B cell (primary cell): ENCODE data around the gene HSF4.

Source experiments
- EZH2 ChIP-seq: IDR thresholded peaks from 2 replicates; pipeline ENCODE4 v1.6.1; 2012; ENCODE audit warnings: borderline replicate concordance, low read depth, mild to moderate bottlenecking, moderate library complexity, low read length; ENCODE audit not compliant: insufficient read depth, poor library complexity, severe bottlenecking
- TF ChIP-seq, protein P1 (sequence below): fragments of 200-600 bp; IDR thresholded peaks from one replicate; pipeline ENCODE4 v1.8.0; 2022; ENCODE audit warnings: antibody characterized with exemption, mild to moderate bottlenecking

DNA sequence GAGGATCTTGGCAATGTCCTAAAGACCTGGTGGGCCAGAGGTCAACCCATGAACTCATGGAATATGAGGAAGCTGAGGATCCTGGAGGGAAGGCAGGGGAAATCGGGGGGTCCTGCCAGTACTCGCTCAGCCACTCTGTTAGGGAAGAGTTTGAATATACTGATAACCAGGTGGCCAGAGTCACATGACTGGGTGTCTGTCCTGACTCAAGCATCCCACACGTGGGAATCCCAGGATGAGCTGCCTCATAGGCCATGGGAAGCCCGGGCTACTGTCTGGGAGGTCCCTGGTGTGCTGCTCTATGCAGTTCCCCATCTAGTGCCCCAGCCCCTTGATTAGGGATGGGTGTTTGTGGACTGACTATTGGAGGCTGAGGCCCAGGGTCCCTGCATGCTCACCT, 23.8 kb downstream of the HSF4 start:
- TF ChIP-seq EZH2 = no peak
- TF ChIP-seq, protein P1, sequence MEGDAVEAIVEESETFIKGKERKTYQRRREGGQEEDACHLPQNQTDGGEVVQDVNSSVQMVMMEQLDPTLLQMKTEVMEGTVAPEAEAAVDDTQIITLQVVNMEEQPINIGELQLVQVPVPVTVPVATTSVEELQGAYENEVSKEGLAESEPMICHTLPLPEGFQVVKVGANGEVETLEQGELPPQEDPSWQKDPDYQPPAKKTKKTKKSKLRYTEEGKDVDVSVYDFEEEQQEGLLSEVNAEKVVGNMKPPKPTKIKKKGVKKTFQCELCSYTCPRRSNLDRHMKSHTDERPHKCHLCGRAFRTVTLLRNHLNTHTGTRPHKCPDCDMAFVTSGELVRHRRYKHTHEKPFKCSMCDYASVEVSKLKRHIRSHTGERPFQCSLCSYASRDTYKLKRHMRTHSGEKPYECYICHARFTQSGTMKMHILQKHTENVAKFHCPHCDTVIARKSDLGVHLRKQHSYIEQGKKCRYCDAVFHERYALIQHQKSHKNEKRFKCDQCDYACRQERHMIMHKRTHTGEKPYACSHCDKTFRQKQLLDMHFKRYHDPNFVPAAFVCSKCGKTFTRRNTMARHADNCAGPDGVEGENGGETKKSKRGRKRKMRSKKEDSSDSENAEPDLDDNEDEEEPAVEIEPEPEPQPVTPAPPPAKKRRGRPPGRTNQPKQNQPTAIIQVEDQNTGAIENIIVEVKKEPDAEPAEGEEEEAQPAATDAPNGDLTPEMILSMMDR = no peak
